Heart left ventricle (tissue), 16 donors: Measurements from ENCODE around the gene KLHL29. TPM values are rescaled to one million over a fixed set of nuclear protein-coding genes. Genes with fewer than 3 reads are reported as not detected.

ENCODE experiments used
- ATAC-seq, 4 donors: fragments of 200-7000 bp; cut with Tn5 transposase; one replicate each; pipeline ENCODE4 v1.9.1; 2020 to 2022; ENCODE audit warnings: moderate library complexity in 4 of 4, mild to moderate bottlenecking in 3 of 4, moderate number of reproducible peaks in 1 of 4
- DNase-seq, 5 donors: peaks; one replicate each; pipeline ENCODE4 v3.0.0-alpha.2; 2020
- H3K27ac ChIP-seq, 12 donors: fragments of 200-600 bp; sonication (generic) in 4 of 12; one replicate each; pipeline versions ENCODE4 v1.5.0 to v1.8.0; 2016 to 2022; ENCODE audit warnings: mild to moderate bottlenecking in 2 of 12
- H3K27me3 ChIP-seq, 9 donors: fragments of 200-600 bp; sonication (generic) in 2 of 9; one replicate each; pipeline versions ENCODE4 v1.5.1 to v1.8.0; 2016 to 2022; ENCODE audit warnings: mild to moderate bottlenecking in 3 of 9
- H3K36me3 ChIP-seq, 9 donors: fragments of 200-600 bp; sonication (generic) in 2 of 9; one replicate each; pipeline versions ENCODE4 v1.5.0 to v1.8.0; 2018 to 2022; ENCODE audit warnings: mild to moderate bottlenecking in 2 of 9
- H3K4me1 ChIP-seq, 12 donors: fragments of 200-600 bp; sonication (generic) in 4 of 12; one replicate each; pipeline versions ENCODE4 v1.5.0 to v1.8.0; 2016 to 2022; ENCODE audit warnings: mild to moderate bottlenecking in 3 of 12
- H3K4me3 ChIP-seq, 12 donors: fragments of 200-600 bp; sonication (generic) in 4 of 12; one replicate each; pipeline versions ENCODE4 v1.5.0 to v1.8.0; 2017 to 2022; ENCODE audit warnings: mild to moderate bottlenecking in 9 of 12, moderate library complexity in 4 of 12
- H3K9me3 ChIP-seq, 12 donors: fragments of 200-600 bp; sonication (generic) in 4 of 12; one replicate each; pipeline versions ENCODE4 v1.5.0 to v1.8.0; 2016 to 2022; ENCODE audit warnings: mild to moderate bottlenecking in 1 of 12
- CTCF ChIP-seq, 12 donors: fragments of 200-600 bp; sonication (generic) in 4 of 12; IDR thresholded peaks; one replicate each; pipeline versions ENCODE4 v1.5.0 to v1.8.0; 2018 to 2022; ENCODE audit warnings: antibody characterized with exemption in 12 of 12, mild to moderate bottlenecking in 5 of 12
- POLR2A ChIP-seq, 2 donors: fragments of 450-650 bp; IDR thresholded peaks; one replicate each; pipeline ENCODE4 v1.6.1; 2017; ENCODE audit warnings: antibody characterized with exemption in 2 of 2, mild to moderate bottlenecking in 2 of 2, moderate library complexity in 2 of 2
- WGBS, 4 donors: extraction: QIAGEN DNeasy Blood & Tissue Kit in 2 of 4; methylation state at CpG; one replicate each; pipeline versions ENCODE4 v1.1.5 to v1.1.7; 2013 to 2018; 5-methylcytosine and 5-hydroxymethylcytosine counted together
- intact Hi-C, 10 donors: fragments of 100-400 bp; cut with DNase I; formaldehyde crosslinking; loops; one replicate each; pipeline versions ENCODE4 v1.11.1 to v1.14.2; 2022
- polyA plus RNA-seq, 2 donors: library from polyadenylated mRNA; stranded (reverse); fragments of 200-250 nt; gene quantifications; one replicate each; pipeline ENCODE4 v1.2.3, GENCODE V29; 2013
- total RNA-seq, 9 donors: library from RNA; depleted of rRNA in 2 of 9; stranded (reverse); fragments of >200 nt in 2 of 9; fragmentation: NEBNext Ultra II Directional in 3 of 9; extraction: Animal tissue kit (Norgen Biotek cat#: 25700) in 3 of 9; gene quantifications; one replicate each; pipeline versions ENCODE4 v1.1.0 to v1.2.4, GENCODE V29; 2016 to 2023
- donor health status: ischemic (EF 13 %, LVEDD 7.1; RV severe dilation, severe dysfunction).
- donor health status: healthy with polysubstance abuse.
- donor health status: DM: no; HTN: yes; CAD: no.
- donor health status: DM: no; HTN: no; CAD: no.
- donor health status: ischemic (EF 25% LVEDD 6.9; RV normal size, moderate dysfunction).
- donor health status: ischemic (EF 25% LVEDD 5.7; RV mildly dilated, moderate dysfunction).
- donor health status: healthy.
- donor health status: DM: yes; HTN: yes; CAD: no.
- donor health status: ischemic (EF 35%, LVEDD 5.7; RV mildly dilated, moderate dysfunction).
- donor health status: nonischemic (EF 11% LVEDD 7.7; RV severe dilation, severe dysfunction).
- donor health status: DM: yes; HTN: yes; CAD: no.
- donor health status: PGD.
- donor health status: ischemic (EF 29% LVEDD 5.4; RV normal size, mild dysfunction).
- donor health status: nonischemic (EF 23%, LVEDD 6.1; RV moderate dilation, normal function).

KLHL29 gene
- total and polyA plus RNA-seq, 11 donors = 0.74 to 2.7 (median 1.1) TPM

- Histone ChIP-seq H3K9me3 (no peaks in the 10 kb centered on the region), H3K4me1 (peaks cover 0 to 19% (median 7%) of the 10 kb centered on the region in 12 donors), H3K27ac (no peak overlapping the region), H3K36me3 (no peaks in the 10 kb centered on the region), H3K27me3 (peaks cover 0 to 26% (median 0%) of the 10 kb centered on the region in 9 donors), H3K4me3 (no peak overlapping the region)
- DNase-seq (no peak), ATAC-seq (no peak)
- intact Hi-C loops = loop anchor here in 5 of 10 donors (5.0 to 10.0 kb wide), 4 partner anchors 450 to 1000 kb away; no protein-coding TSS in a partner anchor
- 93 to 95% (median 93%) methylated on average over 6 of the region's 6 CpGs for WGBS, 4 donors
- TF ChIP-seq CTCF (IDR thresholded peaks at IDR 0.05) = no peak
- TF ChIP-seq POLR2A (IDR thresholded peaks at IDR 0.05) = no peak
These were observed 30.4 kb upstream of the KLHL29 start for GRCh38 chr2:23354554-23354953.

- intact Hi-C loops = loop anchor here in 3 of 10 donors (10.0 kb wide), 2 partner anchors 450 to 1000 kb away; no protein-coding TSS in a partner anchor
- ATAC-seq = no peak
- peaks cover 0 to 19% (median 7%) of the 10 kb centered on the region in 12 donors for H3K4me1 ChIP-seq
- peaks cover 0 to 26% (median 0%) of the 10 kb centered on the region in 9 donors for H3K27me3 ChIP-seq
- TF ChIP-seq POLR2A (IDR thresholded peaks at IDR 0.05) = no peak
- no peak for TF ChIP-seq CTCF (IDR thresholded peaks at IDR 0.05)
- WGBS, 4 donors = 68 to 76% (median 69%) methylated on average over 4 of the region's 4 CpGs
- H3K4me3 ChIP-seq = no peak overlapping the region
- no peak overlapping the region for H3K27ac ChIP-seq
- H3K9me3 ChIP-seq = no peaks in the 10 kb centered on the region
- DNase-seq = no peak
- H3K36me3 ChIP-seq = no peaks in the 10 kb centered on the region
These were observed 30.0 kb upstream of the KLHL29 start for GRCh38 chr2:23355001-23355400.

- Histone ChIP-seq H3K4me1 (peaks cover 0 to 8% (median 3%) of the 10 kb centered on the region in 12 donors), H3K4me3 (no peak overlapping the region), H3K27ac (no peak overlapping the region), H3K27me3 (peaks cover 0 to 27% (median 0%) of the 10 kb centered on the region in 9 donors), H3K9me3 (no peaks in the 10 kb centered on the region), H3K36me3 (no peaks in the 10 kb centered on the region)
- intact Hi-C loops = loop anchor here in 3 of 10 donors (10.0 kb wide), 2 partner anchors 452 to 1002 kb away; no protein-coding TSS in a partner anchor
- no peak for TF ChIP-seq POLR2A (IDR thresholded peaks at IDR 0.05)
- ATAC-seq = no peak
- no peak for DNase-seq
- WGBS, 4 donors = 91 to 94% (median 92%) methylated on average over 9 of the region's 9 CpGs
These were observed 28.3 kb upstream of the KLHL29 start for GRCh38 chr2:23356711-23357110.

GRCh38 chr2:23359631-23360567 is 25.1 kb upstream of the KLHL29 start:
- intact Hi-C loops = loop anchor here in 3 of 10 donors (10.0 kb wide), 2 partner anchors 455 to 1005 kb away; no protein-coding TSS in a partner anchor
- no peak for TF ChIP-seq POLR2A (IDR thresholded peaks at IDR 0.05)
- TF ChIP-seq CTCF (IDR thresholded peaks at IDR 0.05) = no peak
- Histone ChIP-seq H3K27me3 (peaks cover 0 to 26% (median 0%) of the 10 kb centered on the region in 9 donors), H3K9me3 (no peaks in the 10 kb centered on the region), H3K4me3 (no peak overlapping the region), H3K36me3 (no peaks in the 10 kb centered on the region), H3K27ac (no peak overlapping the region), H3K4me1 (no peaks in the 10 kb centered on the region)
- ATAC-seq (no peak), DNase-seq (no peak)
- WGBS, 4 donors = 88 to 92% (median 91%) methylated on average over 19 of the region's 19 CpGs
